ENCODE results near the gene TEX44.
"Not testable (repeated sequence)": the region's sequence is repeated elsewhere in the genome, so short reads cannot be mapped to it uniquely, and the experiment has no call there.

Gene TEX44

DNA sequence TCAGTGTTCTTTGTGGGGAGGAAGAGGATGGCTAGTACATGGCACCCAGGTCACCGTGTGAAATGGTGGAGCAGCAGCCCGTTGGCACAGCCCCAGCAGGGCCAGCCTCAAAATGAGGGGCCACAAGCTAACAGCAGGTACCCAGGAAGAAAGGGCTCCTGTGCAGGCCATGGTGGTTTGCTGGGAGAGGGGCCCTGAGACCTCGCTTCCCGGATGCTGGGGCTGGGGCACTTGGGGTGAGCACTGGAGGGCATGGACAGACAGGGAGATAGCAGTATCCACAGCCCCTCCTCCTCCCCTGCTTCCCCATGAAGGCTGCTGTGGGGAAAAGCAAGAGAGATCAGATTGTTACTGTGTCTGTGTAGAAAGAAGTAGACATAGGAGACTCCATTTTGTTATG lies 16.2 kb upstream of the TEX44 start:
- Histone ChIP-seq H3K4me1 (0 out of 2 replicates have a peak, but pooled peaks cover 3% of the 10 kb centered on the region), H3K36me3 (no peaks in the 10 kb centered on the region), H3K27me3 (no peaks in the 10 kb centered on the region), H3K4me3 (ENCODE audit: low read depth, low read length) (no peak overlapping the region), H3K9me3 (no peaks in the 10 kb centered on the region)
- DNase-seq = no peak
- TF ChIP-seq, protein P1, sequence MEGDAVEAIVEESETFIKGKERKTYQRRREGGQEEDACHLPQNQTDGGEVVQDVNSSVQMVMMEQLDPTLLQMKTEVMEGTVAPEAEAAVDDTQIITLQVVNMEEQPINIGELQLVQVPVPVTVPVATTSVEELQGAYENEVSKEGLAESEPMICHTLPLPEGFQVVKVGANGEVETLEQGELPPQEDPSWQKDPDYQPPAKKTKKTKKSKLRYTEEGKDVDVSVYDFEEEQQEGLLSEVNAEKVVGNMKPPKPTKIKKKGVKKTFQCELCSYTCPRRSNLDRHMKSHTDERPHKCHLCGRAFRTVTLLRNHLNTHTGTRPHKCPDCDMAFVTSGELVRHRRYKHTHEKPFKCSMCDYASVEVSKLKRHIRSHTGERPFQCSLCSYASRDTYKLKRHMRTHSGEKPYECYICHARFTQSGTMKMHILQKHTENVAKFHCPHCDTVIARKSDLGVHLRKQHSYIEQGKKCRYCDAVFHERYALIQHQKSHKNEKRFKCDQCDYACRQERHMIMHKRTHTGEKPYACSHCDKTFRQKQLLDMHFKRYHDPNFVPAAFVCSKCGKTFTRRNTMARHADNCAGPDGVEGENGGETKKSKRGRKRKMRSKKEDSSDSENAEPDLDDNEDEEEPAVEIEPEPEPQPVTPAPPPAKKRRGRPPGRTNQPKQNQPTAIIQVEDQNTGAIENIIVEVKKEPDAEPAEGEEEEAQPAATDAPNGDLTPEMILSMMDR (IDR thresholded peaks at IDR 0.05; ENCODE audit: low read depth, low read length) = no peak

DNA sequence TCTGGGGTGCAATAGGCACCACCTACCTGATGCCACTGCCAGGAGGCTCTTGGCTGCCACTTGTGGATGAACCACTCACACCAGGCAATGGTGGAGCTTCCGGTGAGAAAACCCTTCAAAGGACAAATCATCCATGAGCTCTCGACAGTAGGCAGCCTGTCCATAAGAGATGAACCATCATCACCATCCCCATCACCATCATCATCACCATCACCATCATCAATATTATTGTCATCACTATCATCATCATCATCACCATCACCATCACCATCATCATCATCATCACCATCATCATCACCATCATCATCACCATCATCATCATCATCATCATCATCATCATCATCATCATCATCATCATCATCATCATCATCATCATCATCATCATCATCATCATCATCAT lies 14.0 kb upstream of the TEX44 start:
- not testable (repeated sequence) for H3K4me3 ChIP-seq (ENCODE audit: low read depth, low read length); H3K36me3 ChIP-seq; H3K4me1 ChIP-seq; DNase-seq; H3K9me3 ChIP-seq; H3K27me3 ChIP-seq

DNA sequence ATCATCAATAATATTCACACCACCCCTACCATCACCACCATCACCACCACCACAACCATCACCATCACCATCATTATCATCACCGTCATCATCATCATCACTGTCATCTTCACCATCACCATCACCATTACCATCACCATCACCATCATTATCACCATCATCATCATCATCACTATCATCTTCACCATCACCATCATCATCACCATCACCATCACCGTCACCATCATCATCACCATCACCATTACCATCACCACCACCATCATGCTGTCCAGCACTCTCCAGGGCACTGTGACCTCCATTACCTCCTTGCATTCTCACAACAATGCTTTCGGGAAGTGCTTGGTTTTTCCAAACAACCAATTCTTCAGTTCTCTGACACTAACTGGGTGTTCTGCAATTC lies 13.1 kb upstream of the TEX44 start:
- 0 out of 2 replicates have a peak, but pooled peaks cover 3% of the 10 kb centered on the region for H3K4me1 ChIP-seq
- TF ChIP-seq, protein P1 (IDR thresholded peaks at IDR 0.05; ENCODE audit: low read depth, low read length) = no peak
- no peak overlapping the region for H3K4me3 ChIP-seq (ENCODE audit: low read depth, low read length)
- DNase-seq = no peak
- H3K27me3 ChIP-seq = no peaks in the 10 kb centered on the region
- H3K9me3 ChIP-seq = no peaks in the 10 kb centered on the region
- H3K36me3 ChIP-seq = no peaks in the 10 kb centered on the region

DNA sequence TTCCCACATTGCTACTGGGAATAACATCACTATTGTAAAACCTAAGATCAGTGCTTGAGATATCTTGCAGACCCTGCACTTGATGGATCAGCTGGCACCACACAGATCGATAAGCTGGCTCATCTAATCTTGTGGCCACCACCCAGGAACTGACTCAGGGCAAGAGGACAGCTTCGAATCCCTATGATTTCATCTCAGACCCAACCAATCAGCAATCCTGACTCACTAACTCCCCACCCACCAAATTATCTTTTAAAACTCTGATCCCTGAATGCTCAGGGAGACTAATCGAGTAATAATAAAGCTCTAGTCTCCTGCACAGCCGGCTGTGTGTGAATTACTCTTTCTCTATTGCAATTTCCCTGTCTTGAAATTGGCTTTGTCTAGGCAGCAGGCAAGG lies 11.3 kb upstream of the TEX44 start:
- H3K4me1 ChIP-seq = 0 out of 2 replicates have a peak, but pooled peaks cover 3% of the 10 kb centered on the region
- TF ChIP-seq, protein P1 (IDR thresholded peaks at IDR 0.05; ENCODE audit: low read depth, low read length) = no peak
- DNase-seq = no peak
- H3K27me3 ChIP-seq = no peaks in the 10 kb centered on the region
- H3K36me3 ChIP-seq = no peaks in the 10 kb centered on the region
- H3K4me3 ChIP-seq (ENCODE audit: low read depth, low read length) = no peak overlapping the region
- no peaks in the 10 kb centered on the region for H3K9me3 ChIP-seq

DNA sequence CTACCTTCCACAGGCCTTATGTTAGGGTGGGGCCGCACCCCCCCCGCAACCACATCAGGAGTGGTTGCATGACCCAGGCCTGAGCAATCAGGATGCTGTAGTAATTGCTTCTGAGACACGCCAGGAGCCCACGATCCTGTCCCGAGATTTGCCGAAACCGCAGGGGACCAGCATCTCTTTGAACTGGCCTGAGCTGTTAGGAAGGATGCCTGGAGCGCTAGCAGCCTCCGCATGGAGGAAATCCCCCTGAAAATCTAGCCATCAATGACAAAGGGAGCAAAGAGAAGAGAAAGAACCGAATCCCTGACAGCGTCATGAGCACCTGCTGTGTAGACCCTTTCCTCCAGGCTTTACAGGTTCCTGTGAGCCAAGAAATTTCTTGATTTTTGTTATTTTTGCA lies 8.7 kb upstream of the TEX44 start:
- Histone ChIP-seq H3K4me3 (ENCODE audit: low read depth, low read length) (no peak overlapping the region), H3K4me1 (0 out of 2 replicates have a peak, but pooled peaks cover 3% of the 10 kb centered on the region), H3K36me3 (no peaks in the 10 kb centered on the region), H3K9me3 (no peaks in the 10 kb centered on the region), H3K27me3 (no peaks in the 10 kb centered on the region)
- TF ChIP-seq, protein P1 (IDR thresholded peaks at IDR 0.05; ENCODE audit: low read depth, low read length) = no peak
- DNase-seq = no peak

DNA sequence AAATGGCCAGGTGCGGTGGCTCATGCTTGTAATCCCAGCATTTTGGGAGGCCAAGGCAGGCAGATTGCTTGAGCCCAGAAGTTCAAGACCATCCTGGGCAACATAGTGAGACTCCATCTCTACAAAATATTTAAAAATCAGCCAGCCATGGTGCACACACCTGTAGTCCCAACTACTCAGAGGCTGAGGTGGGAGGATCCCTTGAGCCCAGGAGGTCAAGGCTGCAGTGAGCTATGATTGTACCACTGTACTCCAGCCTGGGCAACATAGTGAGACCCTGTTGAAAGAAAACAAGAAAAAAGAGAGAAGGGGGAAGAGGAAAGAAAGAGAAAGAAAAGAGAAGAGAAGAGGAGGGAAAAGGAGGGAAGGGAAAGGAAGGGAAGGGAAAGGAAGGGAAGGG lies 4.9 kb upstream of the TEX44 start:
- H3K4me1 ChIP-seq; H3K9me3 ChIP-seq; DNase-seq; H3K4me3 ChIP-seq (ENCODE audit: low read depth, low read length); H3K27me3 ChIP-seq; H3K36me3 ChIP-seq: not testable (repeated sequence)

DNA sequence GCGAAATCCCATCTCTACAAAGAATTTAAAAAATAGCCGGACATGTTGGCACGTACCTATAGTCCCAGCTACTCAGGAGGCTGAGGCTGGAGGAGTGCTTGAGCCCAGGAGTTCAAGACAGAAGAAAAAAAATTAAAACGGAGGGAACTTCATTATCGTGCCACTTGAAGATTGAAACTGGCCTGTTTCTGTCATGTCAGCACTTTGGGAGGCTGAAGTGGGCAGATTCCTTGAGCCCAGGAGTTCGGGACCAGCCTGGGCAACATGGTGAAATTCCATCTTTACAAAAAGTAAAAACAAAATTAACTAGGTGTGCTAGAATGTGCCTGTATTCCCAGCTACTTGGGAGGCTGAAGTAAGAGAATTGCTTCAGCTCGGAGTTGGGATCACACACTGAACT lies 3.0 kb upstream of the TEX44 start:
- DNase-seq = no peak
- TF ChIP-seq, protein P1 (IDR thresholded peaks at IDR 0.05; ENCODE audit: low read depth, low read length) = no peak
- H3K36me3 ChIP-seq = no peaks in the 10 kb centered on the region
- H3K27me3 ChIP-seq = no peaks in the 10 kb centered on the region
- no peaks in the 10 kb centered on the region for H3K9me3 ChIP-seq
- peaks cover 4% of the 10 kb centered on the region for H3K4me1 ChIP-seq
- no peak overlapping the region for H3K4me3 ChIP-seq (ENCODE audit: low read depth, low read length)
